Hepatocyte (in vitro differentiated cells): Measurements from ENCODE around the gene CNTNAP2. TPM values are rescaled to one million over a fixed set of nuclear protein-coding genes. Genes with fewer than 3 reads are reported as not detected.

Experiments used
- DNase-seq: peaks from one replicate; pipeline ENCODE4 v3.0.0-alpha.2; 2016; ENCODE audit warnings: low spot score
- H2AFZ ChIP-seq: fragments of 200-600 bp; sonication (generic); 2 replicates; pipeline ENCODE4 v1.6.0; 2016; ENCODE audit warnings: antibody characterized with exemption, mild to moderate bottlenecking
- H3K27ac ChIP-seq: fragments of 200-600 bp; sonication (generic); 2 replicates; pipeline ENCODE4 v1.5.1; 2016; ENCODE audit warnings: mild to moderate bottlenecking
- H3K27me3 ChIP-seq: fragments of 200-600 bp; sonication (generic); 2 replicates; pipeline ENCODE4 v1.6.1; 2016
- H3K36me3 ChIP-seq: fragments of 200-600 bp; sonication (generic); replicated peaks from 2 replicates; pipeline ENCODE4 v1.5.1; 2016; ENCODE audit warnings: low read depth; ENCODE audit not compliant: insufficient read depth
- H3K4me1 ChIP-seq: fragments of 200-600 bp; sonication (generic); 2 replicates; pipeline ENCODE4 v1.5.1; 2016; ENCODE audit warnings: mild to moderate bottlenecking, moderate library complexity; ENCODE audit not compliant: insufficient read depth
- H3K4me2 ChIP-seq: fragments of 200-600 bp; sonication (generic); 2 replicates; pipeline ENCODE4 v1.6.0; 2016
- H3K4me3 ChIP-seq: fragments of 200-600 bp; sonication (generic); 2 replicates; pipeline ENCODE4 v1.5.1; 2016; ENCODE audit warnings: mild to moderate bottlenecking
- H3K79me2 ChIP-seq: fragments of 200-600 bp; sonication (generic); 2 replicates; pipeline ENCODE4 v1.6.0; 2017; ENCODE audit warnings: mild to moderate bottlenecking
- H3K9me2 ChIP-seq: fragments of 200-600 bp; sonication (generic); replicated peaks from 2 replicates; pipeline ENCODE4 v1.6.0; 2017; ENCODE audit warnings: mild to moderate bottlenecking; ENCODE audit not compliant: insufficient read depth
- H3K9me3 ChIP-seq: fragments of 200-600 bp; sonication (generic); 2 replicates; pipeline ENCODE4 v1.5.1; 2016; ENCODE audit warnings: low read depth, mild to moderate bottlenecking
- H4K20me1 ChIP-seq: fragments of 200-600 bp; sonication (generic); 2 replicates; pipeline ENCODE4 v1.6.0; 2016; ENCODE audit warnings: mild to moderate bottlenecking; ENCODE audit not compliant: insufficient read depth, poor library complexity, severe bottlenecking
- EZH2 ChIP-seq: fragments of 200-600 bp; sonication (generic); IDR thresholded peaks from 2 replicates; pipeline ENCODE4 v1.6.1; 2016; ENCODE audit warnings: antibody characterized with exemption, mild to moderate bottlenecking, borderline replicate concordance
- EZH2phosphoT487 ChIP-seq: fragments of 200-600 bp; sonication (generic); IDR thresholded peaks from one replicate; pipeline ENCODE4 v1.6.1; 2018; ENCODE audit warnings: antibody characterized with exemption, mild to moderate bottlenecking, low read depth, moderate library complexity; ENCODE audit not compliant: unreplicated experiment, severe bottlenecking
- WGBS: methylation state at CpG from one replicate; pipeline ENCODE4 v1.1.6; 2016; ENCODE audit warnings: low lambda C conversion rate; ENCODE audit errors: missing lambda C conversion rate; 5-methylcytosine and 5-hydroxymethylcytosine counted together
- polyA plus RNA-seq: library from polyadenylated mRNA; unstranded; fragments of >200 nt; fragmentation: Nextera tagmentation; extraction: Ambion mirVana; gene quantifications from 2 replicates; pipeline ENCODE4 v1.2.1, GENCODE V29; 2016
- total RNA-seq: library from RNA; depleted of rRNA; stranded (reverse); fragments of >200 nt; gene quantifications from 2 replicates; pipeline ENCODE4 v1.2.3, GENCODE V29; 2014
- TF ChIP-seq, protein P1 (sequence below): fragments of 200-600 bp; sonication (generic); IDR thresholded peaks from 2 replicates; pipeline ENCODE4 v1.5.1; 2016; ENCODE audit warnings: antibody characterized with exemption, mild to moderate bottlenecking; ENCODE audit not compliant: poor library complexity

CNTNAP2 gene
- total and polyA plus RNA-seq, 2 experiments from 2014 or later: 7.5 to 14.7 TPM

- no peaks in the 10 kb centered on the region for H3K27me3 ChIP-seq
- WGBS: 94% methylated on average over 10 of the region's 10 CpGs
- no peaks in the 10 kb centered on the region for H3K79me2 ChIP-seq
- TF ChIP-seq EZH2: no peak
- TF ChIP-seq, protein P1, sequence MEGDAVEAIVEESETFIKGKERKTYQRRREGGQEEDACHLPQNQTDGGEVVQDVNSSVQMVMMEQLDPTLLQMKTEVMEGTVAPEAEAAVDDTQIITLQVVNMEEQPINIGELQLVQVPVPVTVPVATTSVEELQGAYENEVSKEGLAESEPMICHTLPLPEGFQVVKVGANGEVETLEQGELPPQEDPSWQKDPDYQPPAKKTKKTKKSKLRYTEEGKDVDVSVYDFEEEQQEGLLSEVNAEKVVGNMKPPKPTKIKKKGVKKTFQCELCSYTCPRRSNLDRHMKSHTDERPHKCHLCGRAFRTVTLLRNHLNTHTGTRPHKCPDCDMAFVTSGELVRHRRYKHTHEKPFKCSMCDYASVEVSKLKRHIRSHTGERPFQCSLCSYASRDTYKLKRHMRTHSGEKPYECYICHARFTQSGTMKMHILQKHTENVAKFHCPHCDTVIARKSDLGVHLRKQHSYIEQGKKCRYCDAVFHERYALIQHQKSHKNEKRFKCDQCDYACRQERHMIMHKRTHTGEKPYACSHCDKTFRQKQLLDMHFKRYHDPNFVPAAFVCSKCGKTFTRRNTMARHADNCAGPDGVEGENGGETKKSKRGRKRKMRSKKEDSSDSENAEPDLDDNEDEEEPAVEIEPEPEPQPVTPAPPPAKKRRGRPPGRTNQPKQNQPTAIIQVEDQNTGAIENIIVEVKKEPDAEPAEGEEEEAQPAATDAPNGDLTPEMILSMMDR: no peak
- no peak for TF ChIP-seq EZH2phosphoT487
- H3K36me3 ChIP-seq: no peaks in the 10 kb centered on the region
- no peaks in the 10 kb centered on the region for H3K9me2 ChIP-seq
- no peaks in the 10 kb centered on the region for H3K4me1 ChIP-seq
- no peak overlapping the region for H2AFZ ChIP-seq
- no peaks in the 10 kb centered on the region for H3K9me3 ChIP-seq
- H3K4me2 ChIP-seq: no peak overlapping the region
- no peak overlapping the region for H3K4me3 ChIP-seq
- DNase-seq: no peak
- H4K20me1 ChIP-seq: no peaks in the 10 kb centered on the region
- H3K27ac ChIP-seq: no peak overlapping the region
These were observed 1881.0 kb downstream of the CNTNAP2 start for GRCh38 chr7:147997636-147998035.

- Histone ChIP-seq H3K9me2 (no peaks in the 10 kb centered on the region), H3K79me2 (no peaks in the 10 kb centered on the region), H3K4me3 (no peak overlapping the region), H4K20me1 (no peaks in the 10 kb centered on the region), H3K4me1 (no peaks in the 10 kb centered on the region), H3K27me3 (no peaks in the 10 kb centered on the region), H3K9me3 (no peaks in the 10 kb centered on the region), H3K36me3 (no peaks in the 10 kb centered on the region), H2AFZ (no peak overlapping the region), H3K4me2 (no peak overlapping the region), H3K27ac (no peak overlapping the region)
- TF ChIP-seq EZH2 (no peak), EZH2phosphoT487 (no peak)
- TF ChIP-seq, protein P1: no peak
- WGBS: 71% methylated on average over 4 of the region's 4 CpGs
- DNase-seq: no peak
These were observed 1883.4 kb downstream of the CNTNAP2 start for GRCh38 chr7:147999962-148000361.

DNA sequence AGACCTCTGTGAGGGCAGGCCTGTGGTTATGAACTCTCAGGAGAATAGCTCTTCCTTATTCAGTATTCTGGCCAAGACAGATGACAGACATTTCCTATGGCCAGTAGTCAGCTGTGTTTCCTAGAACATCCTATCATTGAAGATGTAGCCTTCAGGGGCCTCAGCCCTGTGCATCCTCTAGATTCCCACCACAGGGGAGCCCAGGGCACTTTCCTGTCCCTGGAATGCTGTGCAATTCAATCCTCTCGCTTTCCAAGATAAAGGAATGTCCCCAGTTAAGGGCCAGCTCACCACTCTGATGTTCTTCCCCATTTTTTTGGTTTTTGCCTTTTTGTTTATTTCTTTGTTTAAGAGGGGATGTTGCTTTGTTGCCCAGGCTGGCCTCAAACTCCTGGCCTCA, 1895.2 kb downstream of the CNTNAP2 start:
- Histone ChIP-seq H2AFZ (no peak overlapping the region), H3K9me3 (no peaks in the 10 kb centered on the region), H3K27me3 (no peaks in the 10 kb centered on the region), H3K36me3 (no peaks in the 10 kb centered on the region), H4K20me1 (no peaks in the 10 kb centered on the region), H3K9me2 (no peaks in the 10 kb centered on the region), H3K79me2 (no peaks in the 10 kb centered on the region), H3K27ac (no peak overlapping the region), H3K4me3 (no peak overlapping the region), H3K4me2 (no peak overlapping the region), H3K4me1 (no peaks in the 10 kb centered on the region)
- no peak for DNase-seq
- TF ChIP-seq, protein P1: no peak
- no peak for TF ChIP-seq EZH2
- no peak for TF ChIP-seq EZH2phosphoT487
- WGBS: 79% methylated on average over 1 of the region's 1 CpG

- no peaks in the 10 kb centered on the region for H3K36me3 ChIP-seq
- no peaks in the 10 kb centered on the region for H3K9me3 ChIP-seq
- no peaks in the 10 kb centered on the region for H4K20me1 ChIP-seq
- H3K4me3 ChIP-seq: no peak overlapping the region
- H3K79me2 ChIP-seq: no peaks in the 10 kb centered on the region
- TF ChIP-seq, protein P1: no peak
- TF ChIP-seq EZH2 (no peak), EZH2phosphoT487 (no peak)
- H3K4me1 ChIP-seq: no peaks in the 10 kb centered on the region
- H3K27me3 ChIP-seq: no peaks in the 10 kb centered on the region
- DNase-seq: no peak
- no peak overlapping the region for H3K27ac ChIP-seq
- no peak overlapping the region for H3K4me2 ChIP-seq
- 78% methylated on average over 6 of the region's 6 CpGs for WGBS
- H2AFZ ChIP-seq: no peak overlapping the region
- no peaks in the 10 kb centered on the region for H3K9me2 ChIP-seq
These were observed 1897.4 kb downstream of the CNTNAP2 start for GRCh38 chr7:148014001-148014400.
